Ectodermal cell (in vitro differentiated cells): ENCODE results near the gene PGP.

ENCODE experiments used
- H3K27ac ChIP-seq: 2 replicates; pipeline ENCODE4 v1.7.0; 2013; ENCODE audit warnings: mild to moderate bottlenecking, low read depth, low read length; ENCODE audit not compliant: insufficient read depth, poor library complexity, severe bottlenecking
- H3K27me3 ChIP-seq: 2 replicates; pipeline ENCODE4 v1.7.0; 2013; ENCODE audit warnings: mild to moderate bottlenecking, low read length; ENCODE audit not compliant: insufficient read depth, control insufficient read depth, poor library complexity, severe bottlenecking
- H3K36me3 ChIP-seq: one replicate; pipeline ENCODE4 v1.7.0; 2013; ENCODE audit warnings: low read length; ENCODE audit not compliant: control insufficient read depth, insufficient read depth
- H3K4me1 ChIP-seq: one replicate; pipeline ENCODE4 v1.7.0; 2013; ENCODE audit warnings: low read length; ENCODE audit not compliant: control insufficient read depth, insufficient read depth
- H3K4me3 ChIP-seq: 2 replicates; pipeline ENCODE4 v1.7.0; 2013; ENCODE audit warnings: low read depth, low read length, control low read depth; ENCODE audit not compliant: insufficient read depth
- H3K9me3 ChIP-seq: 2 replicates; pipeline ENCODE4 v1.7.0; 2013; ENCODE audit warnings: mild to moderate bottlenecking, low read length, moderate library complexity; ENCODE audit not compliant: control insufficient read depth
- WGBS, 2 experiments: methylation state at CpG; one replicate each; pipeline ENCODE4 v1.1.7; 2013; ENCODE audit warnings: missing lambda C conversion rate in 2 of 2; 5-methylcytosine and 5-hydroxymethylcytosine counted together

Gene PGP

DNA sequence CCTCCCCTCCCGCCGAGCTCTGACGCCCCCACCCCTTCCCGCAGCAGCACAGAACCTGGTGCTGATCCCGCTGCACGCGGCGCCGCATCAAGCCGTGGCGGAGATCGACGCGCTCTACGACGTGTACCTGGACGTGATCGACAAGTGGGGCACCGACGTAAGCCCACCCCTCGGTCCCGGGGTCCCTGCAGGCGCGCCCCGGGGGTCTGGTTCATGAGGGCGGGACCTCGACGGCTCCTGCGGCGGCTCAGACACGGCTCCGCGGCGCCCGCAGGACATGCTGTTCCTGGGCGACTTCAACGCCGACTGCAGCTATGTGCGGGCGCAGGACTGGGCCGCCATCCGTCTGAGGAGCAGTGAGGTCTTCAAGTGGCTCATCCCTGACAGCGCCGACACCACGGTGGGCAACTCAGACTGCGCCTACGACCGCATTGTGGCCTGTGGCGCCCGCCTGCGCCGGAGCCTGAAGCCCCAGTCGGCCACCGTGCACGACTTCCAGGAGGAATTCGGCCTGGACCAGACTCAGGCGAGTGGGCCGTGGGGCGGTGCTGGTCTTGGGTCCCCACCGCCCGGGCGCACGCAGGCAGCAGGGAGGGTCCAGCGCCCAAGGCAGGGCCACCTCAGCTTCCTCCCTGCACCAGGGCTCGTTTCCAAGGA lies 23.0 kb upstream of the PGP start:
- H3K36me3 ChIP-seq = peaks cover 23% of the 10 kb centered on the region

DNA sequence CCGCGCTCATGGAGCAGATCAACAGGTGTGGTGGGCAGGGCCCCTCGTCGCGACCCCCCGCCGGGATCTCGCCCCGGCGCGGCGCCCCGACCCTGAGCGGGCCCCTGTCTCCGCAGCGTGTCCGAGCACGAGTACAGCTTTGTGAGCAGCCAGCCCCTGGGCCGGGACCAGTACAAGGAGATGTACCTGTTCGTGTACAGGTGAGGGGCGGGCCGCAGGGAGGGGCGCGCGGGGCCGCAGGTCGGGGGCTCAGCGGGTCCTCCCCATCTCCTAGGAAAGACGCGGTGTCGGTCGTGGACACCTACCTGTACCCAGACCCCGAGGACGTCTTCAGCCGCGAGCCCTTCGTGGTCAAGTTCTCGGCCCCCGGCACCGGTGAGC lies 22.5 kb upstream of the PGP start:
- 8 to 10% methylated on average over 40 of the region's 40 CpGs for WGBS, 2 experiments
- Histone ChIP-seq H3K4me1 (peaks cover 13% of the 10 kb centered on the region), H3K36me3 (peaks cover 17% of the 10 kb centered on the region), H3K4me3 (peak overlapping the region; percentile 30), H3K27me3 (peaks cover 32% of the 10 kb centered on the region), H3K27ac (no peak overlapping the region), H3K9me3 (no peaks in the 10 kb centered on the region)

More for the DNA sequence above, 23.0 kb upstream of the PGP start:
- no peak overlapping the region for H3K4me3 ChIP-seq
- H3K27me3 ChIP-seq = peaks cover 32% of the 10 kb centered on the region
- H3K4me1 ChIP-seq = peaks cover 13% of the 10 kb centered on the region
- no peak overlapping the region for H3K27ac ChIP-seq
- no peaks in the 10 kb centered on the region for H3K9me3 ChIP-seq
- WGBS, 2 experiments = 18 to 19% methylated on average over 65 of the region's 65 CpGs

DNA sequence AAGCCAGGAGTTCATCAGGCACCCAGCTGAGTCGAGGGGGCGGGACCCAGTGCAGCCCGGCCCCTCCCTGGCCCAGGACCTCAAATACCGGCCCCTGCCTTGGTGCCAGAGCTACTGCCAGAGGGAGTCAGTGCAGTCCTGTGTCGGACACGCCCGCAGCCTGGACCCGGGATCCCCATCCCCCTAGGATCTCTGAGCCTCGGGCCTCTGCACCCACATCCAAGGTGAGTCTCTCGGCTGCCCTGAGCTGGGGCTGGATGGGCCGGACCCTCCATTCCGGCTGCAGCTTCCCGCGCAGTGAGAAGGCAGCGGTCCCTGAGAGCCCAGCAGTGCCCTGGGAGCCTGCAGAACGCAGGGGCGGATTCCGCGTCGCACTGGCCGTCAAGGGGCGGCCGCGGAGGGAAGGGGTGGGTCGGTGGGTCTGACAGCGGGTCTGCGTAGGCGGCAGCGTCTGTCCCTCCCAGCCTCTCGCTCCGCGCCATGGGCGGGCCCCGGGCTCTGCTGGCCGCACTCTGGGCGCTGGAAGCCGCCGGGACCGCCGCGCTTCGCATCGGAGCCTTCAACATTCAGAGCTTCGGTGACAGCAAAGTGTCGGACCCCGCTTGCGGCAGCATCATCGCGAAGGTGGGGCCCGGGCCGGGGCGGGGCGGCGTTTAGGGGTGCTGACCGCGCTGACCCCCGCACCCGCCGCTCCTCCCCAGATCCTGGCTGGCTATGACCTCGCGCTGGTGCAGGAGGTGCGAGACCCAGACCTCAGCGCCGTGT lies 21.9 kb upstream of the PGP start, which contains the start of gene DNASE1L2:
Gene DNASE1L2, plus strand, starts transcription at position 108 of the 765 bp plus-strand sequence. Its CDS starts 373 bp downstream, at position 481.
- peaks cover 21% of the 10 kb centered on the region for H3K36me3 ChIP-seq
- WGBS, 2 experiments = 7 to 8% methylated on average over 64 of the region's 64 CpGs
- H3K4me3 ChIP-seq = peak within 1 kb of the TSS; percentile 30
- peaks cover 13% of the 10 kb centered on the region for H3K4me1 ChIP-seq
- H3K9me3 ChIP-seq = no peaks in the 10 kb centered on the region
- H3K27ac ChIP-seq = no peak within 1 kb of the TSS
- peaks cover 32% of the 10 kb centered on the region for H3K27me3 ChIP-seq

DNA sequence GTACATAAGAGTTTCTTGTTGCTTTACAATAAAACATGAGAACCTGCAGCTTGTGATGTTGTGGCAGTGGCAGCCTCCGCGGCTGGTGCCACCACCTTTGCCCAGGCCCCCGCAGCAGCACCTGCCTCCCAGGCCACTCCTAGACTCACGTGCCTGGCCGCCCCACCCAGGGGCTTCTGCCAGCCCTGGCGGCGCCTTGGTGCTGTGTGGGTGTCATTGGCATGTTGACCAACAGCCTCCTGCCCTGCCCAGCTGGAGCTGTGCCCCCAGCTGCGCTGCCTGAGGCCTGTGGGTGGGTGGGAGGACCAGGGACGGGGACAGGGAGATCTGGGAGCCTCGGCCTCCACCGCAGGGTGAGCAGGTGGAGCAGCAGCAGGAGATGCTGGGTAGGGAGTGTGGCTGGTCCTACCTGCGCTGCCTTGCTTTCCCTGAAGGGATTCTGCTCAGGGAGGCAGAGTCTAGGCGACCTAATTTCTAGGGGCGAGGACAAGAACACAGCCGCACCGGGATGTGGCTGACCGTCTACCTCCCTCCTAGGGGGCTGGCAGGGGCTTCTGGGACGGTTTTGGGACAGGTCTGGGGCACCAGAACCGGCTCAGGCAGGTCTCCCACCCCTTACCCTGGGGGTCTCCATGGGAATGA lies 21.2 kb upstream of the PGP start:
- Histone ChIP-seq H3K4me1 (peaks cover 13% of the 10 kb centered on the region), H3K27ac (no peak overlapping the region), H3K36me3 (peaks cover 22% of the 10 kb centered on the region), H3K9me3 (no peaks in the 10 kb centered on the region), H3K4me3 (peak overlapping the region; percentile 30), H3K27me3 (peaks cover 32% of the 10 kb centered on the region)
- 81% methylated on average over 19 of the region's 19 CpGs for WGBS, 2 experiments

- Histone ChIP-seq H3K27ac (no peak overlapping the region), H3K36me3 (peaks cover 22% of the 10 kb centered on the region), H3K4me1 (peaks cover 13% of the 10 kb centered on the region), H3K9me3 (no peaks in the 10 kb centered on the region), H3K4me3 (no peak overlapping the region), H3K27me3 (peaks cover 32% of the 10 kb centered on the region)
- WGBS, 2 experiments = 94% methylated on average over 28 of the region's 28 CpGs
Measured at GRCh38 chr16:2235234-2235651, 20.6 kb upstream of the PGP start.

- Histone ChIP-seq H3K36me3 (peaks cover 22% of the 10 kb centered on the region), H3K27me3 (peaks cover 32% of the 10 kb centered on the region), H3K4me3 (no peak overlapping the region), H3K27ac (no peak overlapping the region), H3K4me1 (peaks cover 13% of the 10 kb centered on the region), H3K9me3 (no peaks in the 10 kb centered on the region)
- 96% methylated on average over 18 of the region's 18 CpGs for WGBS, 2 experiments
Measured at GRCh38 chr16:2234813-2235170, 20.2 kb upstream of the PGP start.

DNA sequence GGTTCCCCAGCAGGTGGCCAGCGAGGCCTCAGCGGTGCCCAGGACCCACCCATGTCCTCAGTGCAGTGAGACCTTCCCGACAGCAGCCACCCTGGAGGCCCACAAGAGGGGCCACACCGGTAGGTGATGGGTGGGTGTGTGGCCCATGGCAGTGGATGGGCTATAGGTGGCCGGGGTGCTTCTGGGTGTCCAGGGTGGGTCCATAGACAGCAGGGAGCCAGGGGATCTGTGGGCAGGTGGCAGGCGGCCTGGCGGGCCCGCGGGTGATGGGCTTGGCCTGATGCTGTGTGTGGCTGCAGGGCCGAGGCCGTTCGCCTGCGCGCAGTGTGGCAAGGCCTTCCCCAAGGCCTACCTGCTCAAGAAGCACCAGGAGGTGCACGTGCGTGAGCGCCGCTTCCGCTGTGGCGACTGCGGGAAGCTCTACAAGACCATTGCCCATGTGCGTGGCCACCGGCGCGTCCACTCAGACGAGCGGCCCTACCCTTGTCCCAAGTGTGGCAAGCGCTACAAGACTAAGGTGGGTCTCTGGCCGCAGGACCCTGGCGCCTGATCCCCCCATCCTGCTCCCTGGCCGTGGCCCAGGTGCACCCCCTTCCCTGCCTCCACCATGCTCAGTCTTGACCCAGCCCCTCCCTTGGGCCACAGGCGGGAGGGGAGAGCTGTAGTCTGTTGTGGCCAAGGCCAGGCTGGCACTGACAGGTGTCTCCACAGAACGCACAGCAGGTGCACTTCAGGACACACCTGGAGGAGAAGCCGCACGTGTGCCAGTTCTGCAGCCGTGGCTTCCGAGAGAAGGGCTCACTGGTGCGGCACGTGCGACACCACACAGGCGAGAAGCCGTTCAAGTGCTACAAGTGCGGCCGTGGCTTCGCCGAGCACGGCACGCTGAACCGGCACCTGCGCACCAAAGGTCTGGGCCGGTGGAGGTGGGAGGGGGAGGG lies 19.5 kb upstream of the PGP start:
- Histone ChIP-seq H3K27me3 (peaks cover 32% of the 10 kb centered on the region), H3K9me3 (no peaks in the 10 kb centered on the region), H3K4me3 (no peak overlapping the region), H3K4me1 (peaks cover 13% of the 10 kb centered on the region), H3K27ac (no peak overlapping the region), H3K36me3 (peaks cover 24% of the 10 kb centered on the region)
- 96 to 97% methylated on average over 51 of the region's 51 CpGs for WGBS, 2 experiments

- H3K27ac ChIP-seq = no peak overlapping the region
- H3K4me1 ChIP-seq = peaks cover 6% of the 10 kb centered on the region
- peaks cover 27% of the 10 kb centered on the region for H3K27me3 ChIP-seq
- no peak overlapping the region for H3K4me3 ChIP-seq
- peaks cover 32% of the 10 kb centered on the region for H3K36me3 ChIP-seq
- H3K9me3 ChIP-seq = no peaks in the 10 kb centered on the region
- WGBS, 2 experiments = 95 to 96% methylated on average over 28 of the region's 28 CpGs
Measured at GRCh38 chr16:2233046-2233775, 18.6 kb upstream of the PGP start.
